PC-3 (cell line): ENCODE measurements around the gene BCAR3.

Source experiments
- EZH2 ChIP-seq: fragments of 300-600 bp; sonication (generic); IDR thresholded peaks from one replicate; pipeline ENCODE4 v1.6.1; 2017; ENCODE audit warnings: antibody characterized with exemption, mild to moderate bottlenecking, low read length; ENCODE audit not compliant: unreplicated experiment
- TF ChIP-seq, protein P1 (sequence below): fragments of 300-600 bp; sonication (generic); conservative IDR thresholded peaks from 2 replicates; pipeline ENCODE4 v1.5.1; 2017; ENCODE audit warnings: antibody characterized with exemption, low read depth, mild to moderate bottlenecking, low read length

DNA sequence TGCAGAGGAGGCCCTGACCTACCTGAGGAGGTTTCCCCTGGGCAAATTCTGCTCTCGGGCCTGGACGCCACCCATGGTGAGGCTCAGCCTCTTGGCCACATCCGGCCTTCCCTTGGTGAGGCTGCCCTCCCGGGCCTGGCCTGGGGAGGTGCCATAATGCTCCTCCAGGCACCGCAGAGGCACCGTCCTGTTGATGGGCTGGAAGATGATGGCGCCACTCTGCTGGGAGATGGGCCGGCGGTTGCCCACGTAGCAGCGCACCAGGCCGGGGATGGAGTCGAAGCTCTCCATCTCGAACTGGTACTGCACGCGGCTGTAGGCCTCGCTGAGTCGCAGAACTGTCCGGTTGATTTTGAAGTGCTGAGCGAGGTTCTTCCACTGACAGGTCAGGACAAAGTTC lies 92.7 kb downstream of the BCAR3 start:
- TF ChIP-seq, protein P1, sequence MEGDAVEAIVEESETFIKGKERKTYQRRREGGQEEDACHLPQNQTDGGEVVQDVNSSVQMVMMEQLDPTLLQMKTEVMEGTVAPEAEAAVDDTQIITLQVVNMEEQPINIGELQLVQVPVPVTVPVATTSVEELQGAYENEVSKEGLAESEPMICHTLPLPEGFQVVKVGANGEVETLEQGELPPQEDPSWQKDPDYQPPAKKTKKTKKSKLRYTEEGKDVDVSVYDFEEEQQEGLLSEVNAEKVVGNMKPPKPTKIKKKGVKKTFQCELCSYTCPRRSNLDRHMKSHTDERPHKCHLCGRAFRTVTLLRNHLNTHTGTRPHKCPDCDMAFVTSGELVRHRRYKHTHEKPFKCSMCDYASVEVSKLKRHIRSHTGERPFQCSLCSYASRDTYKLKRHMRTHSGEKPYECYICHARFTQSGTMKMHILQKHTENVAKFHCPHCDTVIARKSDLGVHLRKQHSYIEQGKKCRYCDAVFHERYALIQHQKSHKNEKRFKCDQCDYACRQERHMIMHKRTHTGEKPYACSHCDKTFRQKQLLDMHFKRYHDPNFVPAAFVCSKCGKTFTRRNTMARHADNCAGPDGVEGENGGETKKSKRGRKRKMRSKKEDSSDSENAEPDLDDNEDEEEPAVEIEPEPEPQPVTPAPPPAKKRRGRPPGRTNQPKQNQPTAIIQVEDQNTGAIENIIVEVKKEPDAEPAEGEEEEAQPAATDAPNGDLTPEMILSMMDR, result no peak
- TF ChIP-seq EZH2, result no peak
